Measurements from ENCODE around the gene KCNK10.

KCNK10 gene

GRCh38 chr14:88323086-88323522, at the start of gene KCNK10:
Gene KCNK10, minus strand, starts transcription at chr14:88323269. Its CDS starts 471 bp downstream, at chr14:88322798.
- DNase-seq, result no peak

- DNase-seq, result no peak
Observed at GRCh38 chr14:88369496-88369895, 46.4 kb upstream of the KCNK10 start.

GRCh38 chr14:88364710-88365413, 41.8 kb upstream of the KCNK10 start:
- no peak for DNase-seq

GRCh38 chr14:88363644-88364043, 40.6 kb upstream of the KCNK10 start:
- DNase-seq, result no peak

- DNase-seq, result no peak
Observed at GRCh38 chr14:88359500-88359899, 36.4 kb upstream of the KCNK10 start.

GRCh38 chr14:88354358-88354757, 31.3 kb upstream of the KCNK10 start:
- no peak for DNase-seq

GRCh38 chr14:88352698-88353097, 29.6 kb upstream of the KCNK10 start:
- peak; percentile 85 to 95 for DNase-seq

GRCh38 chr14:88351966-88352691, 29.1 kb upstream of the KCNK10 start:
- no peak for DNase-seq

GRCh38 chr14:88348546-88348945, 25.5 kb upstream of the KCNK10 start:
- DNase-seq, result no peak

- DNase-seq, result no peak
Observed at GRCh38 chr14:88346048-88346639, 23.1 kb upstream of the KCNK10 start.

GRCh38 chr14:88342980-88343379, 19.9 kb upstream of the KCNK10 start:
- no peak for DNase-seq

GRCh38 chr14:88340357-88340756, 17.3 kb upstream of the KCNK10 start:
- DNase-seq, result no peak

- no peak for DNase-seq
Observed at GRCh38 chr14:88333036-88333435, 10.0 kb upstream of the KCNK10 start.

- DNase-seq, result peak in 1 of 2 experiments; percentile 17
Observed at GRCh38 chr14:88327497-88327896, 4.4 kb upstream of the KCNK10 start.

GRCh38 chr14:88326352-88327103, 3.5 kb upstream of the KCNK10 start:
- DNase-seq, result no peak

GRCh38 chr14:88325883-88326282, 2.8 kb upstream of the KCNK10 start:
- no peak for DNase-seq

- no peak for DNase-seq
Observed at GRCh38 chr14:88324930-88325329, 1.9 kb upstream of the KCNK10 start.

- no peak for DNase-seq
Observed at GRCh38 chr14:88324491-88324890, 1.4 kb upstream of the KCNK10 start.

GRCh38 chr14:88323523-88324199, 592 bp upstream of the KCNK10 start:
- peak in 1 of 2 experiments; percentile 29 for DNase-seq

- DNase-seq, result no peak
Observed at GRCh38 chr14:88322504-88323085, 474 bp downstream of the KCNK10 start.

- DNase-seq, result peak; percentile 73 to 85
Observed at GRCh38 chr14:88321692-88322503, 1.2 kb downstream of the KCNK10 start.
